DMS 273 treated with DMSO at 0.1 percent for 48 hours (cell line): Measurements from ENCODE around the gene ADORA3.

ENCODE experiments used
- DNase-seq: peaks from one replicate; lab custom pipeline; 2025; lab: John Stamatoyannopoulos, UW

ADORA3 gene

DNA sequence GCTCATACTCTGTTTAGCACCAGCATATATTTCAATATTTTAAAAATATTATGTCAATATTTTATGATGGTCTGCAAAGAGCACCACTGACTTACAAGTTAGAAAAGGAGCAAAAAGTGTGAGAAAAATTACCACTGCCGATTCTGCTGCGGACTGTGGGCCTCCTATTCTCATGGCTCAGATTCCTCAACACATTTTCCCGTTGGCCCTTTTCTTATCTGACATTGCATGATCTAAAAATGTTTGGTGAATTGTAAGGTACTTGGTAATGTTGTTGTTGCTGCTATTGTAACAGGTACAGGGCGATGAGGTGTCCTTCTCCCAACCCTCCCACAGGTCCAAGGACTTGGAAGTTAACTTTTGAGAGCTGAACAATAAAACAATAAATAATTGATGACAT, 28.9 kb downstream of the ADORA3 start:
- no peak for DNase-seq

- DNase-seq: no peak
Observed at GRCh38 chr1:111474106-111474505, 29.3 kb downstream of the ADORA3 start.

GRCh38 chr1:111471538-111471937, 31.9 kb downstream of the ADORA3 start:
- no peak for DNase-seq

DNA sequence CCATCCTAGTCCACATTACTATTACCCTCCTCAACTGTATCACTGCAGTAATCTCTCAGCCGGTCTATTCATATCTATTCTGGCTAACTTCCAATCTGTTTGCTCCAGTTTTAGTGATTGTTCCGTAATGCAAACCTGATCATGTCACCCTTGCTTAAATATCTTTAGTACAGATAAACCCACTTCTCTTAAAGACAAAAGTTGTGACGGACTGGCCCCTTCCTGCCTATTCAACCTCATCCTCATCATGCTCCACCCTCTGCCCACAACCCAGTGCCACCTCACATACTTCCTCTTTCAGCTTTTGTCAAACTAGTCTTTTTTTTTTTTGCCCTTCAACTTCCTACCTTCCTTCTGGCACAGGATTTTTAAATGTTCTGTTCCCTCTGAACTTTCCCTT, 32.4 kb downstream of the ADORA3 start:
- DNase-seq: no peak

DNA sequence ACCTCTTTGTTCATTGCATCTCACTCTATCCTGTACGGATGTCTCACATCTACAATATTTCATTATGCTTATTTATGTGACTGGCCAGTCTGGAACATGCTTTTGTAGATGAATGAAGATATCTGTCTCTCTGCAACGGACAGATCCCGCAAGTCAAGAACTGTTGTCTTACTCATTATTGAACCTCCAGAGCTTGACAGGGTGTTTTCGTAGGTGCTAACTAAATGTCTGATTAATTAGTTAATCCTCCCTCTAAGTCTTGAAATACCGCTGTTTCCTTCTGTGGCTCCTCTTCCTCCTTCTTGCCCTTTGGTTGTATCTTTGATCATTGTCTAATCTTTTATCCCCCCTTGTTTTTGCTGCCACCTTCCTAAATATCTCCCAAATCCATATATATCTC, 32.8 kb downstream of the ADORA3 start:
- no peak for DNase-seq

GRCh38 chr1:111469539-111469938, 33.9 kb downstream of the ADORA3 start:
- no peak for DNase-seq

GRCh38 chr1:111468717-111469100, 34.7 kb downstream of the ADORA3 start:
- no peak for DNase-seq

DNA sequence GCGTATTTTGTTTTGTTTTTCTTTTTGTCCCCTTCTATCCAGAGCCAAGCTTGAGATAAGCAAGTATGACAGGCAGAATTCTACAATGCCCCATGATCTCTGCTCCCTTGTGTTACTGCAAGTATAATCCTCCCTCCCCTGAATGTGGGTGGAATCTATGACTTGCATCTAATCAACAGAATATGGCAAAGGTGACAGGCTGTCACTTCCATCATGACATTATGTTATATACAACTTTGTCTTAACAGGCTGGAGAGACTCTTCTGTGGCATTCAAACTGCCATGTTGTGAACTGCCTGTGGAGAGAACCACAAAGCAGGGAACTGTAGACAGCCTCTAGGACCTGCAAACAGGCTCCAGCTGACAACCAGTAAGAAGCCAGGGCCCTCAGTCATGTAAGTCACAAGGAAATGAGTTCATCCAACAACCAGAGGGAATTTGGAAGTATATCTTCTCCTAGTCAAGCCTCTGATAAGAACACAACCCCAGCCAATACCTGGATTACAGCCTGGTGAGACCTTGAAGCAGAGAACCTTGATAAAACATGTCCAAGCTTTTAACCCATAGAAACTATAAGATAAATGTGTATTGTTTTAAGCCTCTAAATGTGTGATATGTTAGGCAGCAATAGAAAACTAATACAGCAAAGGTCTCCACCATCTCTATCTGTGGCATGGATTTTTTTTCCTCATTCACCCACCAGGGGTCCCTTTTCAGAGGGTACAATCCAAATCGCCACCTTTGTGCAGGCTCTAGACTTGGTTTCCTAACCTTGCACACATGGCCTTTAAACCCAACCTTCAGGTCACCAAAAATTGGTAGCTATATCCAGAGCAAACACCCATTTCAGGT, 35.3 kb downstream of the ADORA3 start:
- DNase-seq: no peak

GRCh38 chr1:111466480-111466879, 37.0 kb downstream of the ADORA3 start:
- no peak for DNase-seq

DNA sequence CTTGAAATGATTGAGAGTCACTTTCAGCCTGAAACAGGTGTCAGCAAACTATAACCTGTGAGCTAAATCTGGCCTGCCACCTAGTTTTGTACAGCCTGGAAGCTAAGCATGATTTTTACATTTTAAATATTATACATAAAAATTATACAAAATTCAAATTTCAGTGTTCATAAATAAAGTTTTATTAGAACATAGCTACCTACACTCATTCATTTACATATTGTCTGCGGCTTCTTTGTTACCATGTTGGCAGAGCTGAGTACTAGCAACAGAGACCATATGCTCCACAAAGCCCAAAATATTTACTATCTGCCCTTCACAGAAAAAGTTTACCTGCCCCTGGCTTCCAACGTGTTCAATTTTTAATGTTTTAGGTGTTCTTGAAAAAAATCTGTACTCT, 37.7 kb downstream of the ADORA3 start:
- DNase-seq: no peak

GRCh38 chr1:111463029-111463683, 40.3 kb downstream of the ADORA3 start:
- DNase-seq: no peak

GRCh38 chr1:111462370-111463028, 40.9 kb downstream of the ADORA3 start:
- DNase-seq: no peak

DNA sequence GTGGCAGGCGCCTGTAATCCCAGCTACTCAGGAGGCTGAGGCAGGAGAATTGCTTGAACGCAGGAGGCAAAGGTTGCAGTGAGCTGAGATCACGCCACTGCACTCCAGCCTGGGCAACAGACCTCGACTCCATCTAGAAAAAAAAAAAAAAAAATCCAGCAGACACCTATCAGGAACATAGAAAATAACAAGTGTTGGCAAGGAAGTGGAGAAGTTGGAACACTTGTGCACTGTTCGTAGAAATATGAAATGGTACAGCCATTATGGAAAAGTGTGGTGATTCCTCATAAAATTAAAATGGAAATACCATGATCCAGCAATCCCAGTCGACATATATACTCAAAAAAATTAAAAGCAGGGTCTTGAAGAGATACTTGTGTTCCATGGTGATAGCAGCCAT, 41.7 kb downstream of the ADORA3 start:
- DNase-seq: no peak

- no peak for DNase-seq
Observed at GRCh38 chr1:111455642-111456031, 47.8 kb downstream of the ADORA3 start.

DNA sequence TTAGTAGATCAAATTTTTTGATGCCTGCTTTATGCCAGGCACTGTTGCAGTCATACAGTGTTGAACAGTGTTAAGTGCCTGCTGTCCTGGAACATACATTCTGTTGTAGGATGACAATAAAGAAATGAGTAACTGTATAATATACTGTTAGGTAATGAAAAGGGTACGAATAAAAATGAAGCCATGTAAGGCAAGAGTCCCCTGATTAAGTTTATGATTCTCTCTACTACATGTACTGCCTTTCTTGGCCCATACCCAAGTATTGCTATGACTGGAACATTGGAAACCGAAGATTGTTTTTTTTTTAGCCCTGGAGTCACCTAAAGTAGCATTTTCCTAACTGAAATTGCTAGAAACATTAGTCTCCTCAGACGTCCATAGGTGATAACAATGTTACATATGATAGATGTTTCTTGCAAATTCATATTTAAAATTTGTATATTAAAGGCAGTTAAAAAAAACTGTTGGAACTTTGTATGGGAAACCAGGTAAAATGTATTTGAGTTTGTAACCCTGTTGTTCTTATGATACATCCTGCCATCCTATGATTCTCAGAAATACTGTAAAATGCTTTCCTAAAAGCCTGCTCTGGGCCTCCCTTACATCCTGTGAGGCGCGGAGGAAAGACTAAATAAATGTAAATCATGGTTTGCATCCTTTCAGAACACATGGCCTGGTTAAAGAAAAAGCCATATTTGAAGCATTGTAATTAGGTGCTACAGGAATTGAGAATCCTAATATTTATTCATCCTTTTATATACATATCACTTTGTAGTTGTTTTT, 48.4 kb downstream of the ADORA3 start:
- no peak for DNase-seq

- no peak for DNase-seq
Observed at GRCh38 chr1:111453706-111454105, 49.7 kb downstream of the ADORA3 start.

GRCh38 chr1:111452581-111452980, 50.9 kb downstream of the ADORA3 start:
- DNase-seq: no peak

DNA sequence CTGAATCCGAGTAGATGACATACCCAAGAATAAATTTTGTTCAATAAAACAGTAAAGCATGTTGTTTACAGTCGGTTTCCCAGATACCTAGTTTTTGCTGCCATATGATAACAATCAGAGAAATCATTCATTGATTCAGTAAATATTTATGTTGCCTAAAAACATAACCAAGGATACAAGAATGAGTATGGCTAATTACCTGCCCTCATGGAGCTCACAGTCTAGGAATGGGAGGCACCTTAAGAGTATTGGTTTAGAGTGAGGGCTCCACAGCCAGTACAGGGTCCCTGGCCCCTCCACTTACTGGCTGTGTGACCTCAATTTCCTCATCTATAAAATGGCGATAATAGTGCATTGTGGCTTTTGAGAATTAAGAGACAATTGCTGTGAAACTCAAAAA, 53.2 kb downstream of the ADORA3 start:
- no peak for DNase-seq

DNA sequence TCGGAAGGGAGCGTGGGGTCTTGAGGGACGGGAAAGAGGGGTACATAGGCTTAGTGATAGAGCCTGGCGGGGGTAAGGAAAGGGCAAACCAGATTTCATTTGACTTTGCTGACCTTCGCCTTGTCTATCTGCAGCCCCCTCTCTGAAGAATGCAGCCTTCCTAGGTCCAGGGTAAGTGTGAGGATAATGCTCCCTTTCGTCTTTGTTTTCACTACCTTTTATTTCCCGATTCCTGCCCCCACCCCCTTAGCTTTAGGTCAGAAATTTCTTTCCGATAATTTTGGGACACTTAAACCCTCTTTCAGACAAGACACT, 53.8 kb downstream of the ADORA3 start:
- DNase-seq: no peak
